Stimulated activated CD4-positive, alpha-beta T cell treated with anti-CD3 and anti-CD28 coated beads, Interleukin-4, amount 100 ng/mL, for 1 hour (primary cell): ENCODE measurements around the gene NOL4L.
"Not testable (repeated sequence)": the region's sequence is repeated elsewhere in the genome, so short reads cannot be mapped to it uniquely, and the experiment has no call there.

ENCODE experiments used
- DNase-seq: peaks from one replicate; pipeline ENCODE4 v3.0.0-alpha.2; 2020

Gene NOL4L

DNA sequence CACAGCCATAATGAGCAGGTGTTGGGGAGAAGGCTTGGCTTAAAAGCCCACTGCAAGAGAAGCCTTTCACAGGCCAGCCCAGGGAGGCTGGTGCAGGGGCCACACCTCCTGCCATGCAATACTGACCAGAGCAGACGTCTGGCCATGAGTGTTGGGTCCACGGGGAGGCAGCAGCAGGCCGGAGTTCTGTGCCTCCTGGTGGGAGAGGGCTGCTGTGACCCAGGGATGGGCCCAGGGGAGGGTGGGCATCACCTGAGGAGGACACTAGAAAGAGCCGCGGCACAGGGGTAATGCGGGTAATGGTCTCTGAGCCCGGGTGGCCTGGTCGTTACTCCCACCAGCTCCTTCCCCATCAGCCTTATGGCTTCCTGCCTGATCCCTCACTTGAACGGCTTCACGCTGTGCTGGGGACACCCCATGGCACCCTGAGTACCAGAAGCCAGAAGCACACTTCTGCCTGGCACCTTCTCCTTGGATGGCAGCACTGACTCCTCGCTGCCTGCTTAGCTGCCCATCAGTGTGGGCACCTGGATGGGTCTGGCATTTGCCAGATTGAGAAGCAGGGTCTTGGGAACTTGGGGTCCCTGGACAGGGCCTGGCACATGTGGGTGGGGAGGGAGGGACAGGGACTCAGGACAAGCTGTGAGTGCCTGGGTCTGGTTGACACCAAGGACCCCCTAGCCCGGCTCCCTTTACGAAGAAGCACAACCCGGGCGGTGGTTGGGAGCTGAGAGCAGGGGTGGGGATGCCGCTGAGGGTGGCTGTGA is 118.2 kb downstream of the NOL4L start:
- DNase-seq = no peak

DNA sequence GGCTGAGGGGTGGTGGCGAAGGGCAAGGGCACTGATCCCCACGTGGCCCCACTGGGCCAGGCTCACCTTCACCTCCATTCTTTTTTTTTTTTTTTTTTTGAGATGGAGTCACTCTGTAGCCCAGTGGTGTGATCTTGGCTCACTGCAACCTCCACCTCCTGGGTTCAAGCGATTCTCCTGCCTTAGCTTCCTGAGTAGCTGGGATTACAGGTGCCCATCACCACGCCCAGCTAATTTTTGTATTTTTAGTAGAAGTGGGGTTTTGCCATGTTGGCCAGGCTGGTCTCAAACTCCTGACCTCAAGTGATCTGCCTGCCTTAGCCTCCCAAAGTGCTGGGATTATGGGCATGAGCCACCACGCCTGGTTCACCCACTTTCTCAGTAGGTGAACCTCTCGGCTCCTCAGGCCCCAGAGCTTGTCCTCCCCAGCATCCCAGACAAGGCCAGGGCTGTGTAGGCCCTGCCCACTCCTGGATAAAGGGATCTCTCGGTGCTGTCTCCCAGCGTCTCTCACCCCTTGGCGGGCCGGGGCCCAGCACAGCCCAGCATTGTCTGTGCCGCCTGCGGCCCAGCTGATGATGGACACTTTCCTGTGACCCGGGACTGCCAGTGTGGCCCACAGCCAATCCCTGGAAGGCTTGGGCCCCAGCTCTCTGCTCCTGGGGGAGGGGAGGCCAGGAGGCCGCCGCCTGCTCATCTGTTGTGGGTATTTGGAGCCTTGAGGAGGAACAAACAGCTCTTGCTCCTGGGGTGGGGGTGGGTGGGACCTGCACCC is 119.0 kb downstream of the NOL4L start:
- not testable (repeated sequence) for DNase-seq

DNA sequence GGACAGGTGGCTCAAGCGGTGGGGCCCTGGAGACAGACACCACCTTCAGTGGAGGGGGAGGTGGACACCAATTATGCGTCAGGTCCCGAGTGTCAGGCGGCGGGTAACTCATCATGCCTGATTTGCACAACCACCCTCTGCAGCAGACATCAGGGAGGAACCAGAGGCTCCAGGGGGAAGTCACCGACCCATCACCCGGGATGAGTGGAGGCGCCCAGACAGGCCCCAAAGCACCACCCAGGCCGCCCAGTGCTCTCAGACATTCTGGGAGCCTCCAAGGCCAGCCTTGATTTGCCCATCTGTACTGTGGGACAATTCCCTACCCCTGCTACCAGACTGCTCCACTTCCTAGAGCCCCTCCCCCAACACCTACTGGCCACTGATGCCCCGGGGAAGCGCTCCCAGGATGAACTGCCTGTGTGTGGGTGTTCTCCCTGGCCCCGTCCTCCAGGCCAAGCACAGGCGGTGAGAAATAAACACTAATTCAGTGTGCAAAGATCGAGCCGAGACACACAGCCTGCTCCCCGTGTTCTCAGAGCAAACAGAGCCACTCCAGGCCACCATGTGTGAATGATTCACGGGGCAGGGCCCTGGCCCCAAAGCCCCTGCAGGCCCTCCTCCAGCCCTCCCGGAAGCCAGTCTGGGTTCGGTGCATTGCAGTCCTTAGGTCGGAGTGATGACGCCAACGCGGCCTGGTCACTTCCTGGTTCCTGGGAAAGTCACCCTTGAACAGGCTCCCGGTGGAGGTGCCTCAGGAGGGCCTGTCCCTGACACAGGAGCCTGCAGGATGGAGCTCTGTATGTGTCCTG is 119.8 kb downstream of the NOL4L start:
- DNase-seq = no peak

DNA sequence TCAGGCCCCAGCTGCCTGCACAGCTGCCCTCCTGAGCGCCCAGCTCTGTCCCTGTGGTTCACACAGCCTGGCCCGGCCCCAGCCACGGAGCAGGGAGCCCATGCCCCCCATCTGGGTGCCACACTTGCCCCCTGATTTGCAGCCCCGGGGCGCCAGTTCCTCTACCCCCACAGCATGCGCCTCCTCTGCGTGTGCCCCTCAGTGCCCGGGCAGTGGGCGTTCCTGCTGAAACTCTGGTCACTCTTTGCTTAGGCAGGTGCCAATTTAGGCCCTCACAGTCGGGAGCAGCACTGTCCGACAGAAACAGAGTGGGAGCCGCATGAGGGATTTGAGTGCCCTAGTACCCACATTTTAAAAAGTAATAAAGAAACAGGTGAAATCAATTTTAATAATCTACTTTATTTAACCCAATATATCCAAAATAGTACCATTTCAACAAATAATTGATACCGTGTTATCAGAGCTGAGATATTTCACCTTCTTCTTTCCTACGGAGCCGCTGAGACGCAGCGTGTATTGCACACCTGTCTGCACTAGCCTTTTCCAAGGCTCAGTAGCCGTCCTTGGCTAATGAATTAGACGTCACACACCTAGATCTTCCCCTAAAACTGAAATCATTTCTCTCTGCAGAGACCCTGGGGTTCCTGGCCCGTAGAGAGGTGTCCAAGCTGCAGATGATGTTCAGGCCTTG is 120.6 kb downstream of the NOL4L start:
- DNase-seq = no peak

DNA sequence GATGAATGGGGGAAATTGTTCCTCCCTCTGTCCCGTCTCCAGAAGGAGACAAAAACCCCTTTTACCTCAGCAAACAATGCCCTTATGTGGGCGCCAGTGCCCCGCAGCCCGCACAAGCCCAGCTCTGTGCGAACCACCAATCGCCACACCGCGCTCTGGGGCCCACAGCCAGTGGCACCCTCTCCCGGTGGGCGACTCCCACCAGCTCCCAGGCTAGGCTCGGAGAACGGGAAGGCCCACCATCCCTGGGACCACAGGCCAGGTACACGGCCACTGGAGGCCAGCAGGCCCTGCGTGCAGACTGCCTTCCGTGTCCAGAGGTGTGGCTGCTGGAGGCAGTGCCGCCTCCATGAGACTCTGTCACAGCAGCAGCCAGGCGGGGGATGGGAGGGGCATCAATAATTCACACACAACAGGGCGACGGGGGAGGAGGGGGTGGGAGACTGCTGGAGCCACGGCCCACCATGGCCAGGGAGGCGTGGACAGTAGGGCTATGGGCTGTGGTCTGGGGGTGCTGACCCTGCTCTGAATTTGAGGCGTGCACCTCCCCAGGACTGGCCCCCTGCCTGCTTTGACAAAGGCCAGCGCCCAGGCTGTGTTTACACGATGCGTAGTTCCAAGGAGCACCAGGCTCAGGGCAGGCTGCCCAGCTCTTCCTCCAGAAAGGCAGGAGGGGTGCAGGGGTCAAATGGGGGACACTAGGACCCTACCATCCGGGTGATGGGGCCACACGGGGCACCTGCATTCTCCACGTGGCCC is 121.3 kb downstream of the NOL4L start:
- no peak for DNase-seq

DNA sequence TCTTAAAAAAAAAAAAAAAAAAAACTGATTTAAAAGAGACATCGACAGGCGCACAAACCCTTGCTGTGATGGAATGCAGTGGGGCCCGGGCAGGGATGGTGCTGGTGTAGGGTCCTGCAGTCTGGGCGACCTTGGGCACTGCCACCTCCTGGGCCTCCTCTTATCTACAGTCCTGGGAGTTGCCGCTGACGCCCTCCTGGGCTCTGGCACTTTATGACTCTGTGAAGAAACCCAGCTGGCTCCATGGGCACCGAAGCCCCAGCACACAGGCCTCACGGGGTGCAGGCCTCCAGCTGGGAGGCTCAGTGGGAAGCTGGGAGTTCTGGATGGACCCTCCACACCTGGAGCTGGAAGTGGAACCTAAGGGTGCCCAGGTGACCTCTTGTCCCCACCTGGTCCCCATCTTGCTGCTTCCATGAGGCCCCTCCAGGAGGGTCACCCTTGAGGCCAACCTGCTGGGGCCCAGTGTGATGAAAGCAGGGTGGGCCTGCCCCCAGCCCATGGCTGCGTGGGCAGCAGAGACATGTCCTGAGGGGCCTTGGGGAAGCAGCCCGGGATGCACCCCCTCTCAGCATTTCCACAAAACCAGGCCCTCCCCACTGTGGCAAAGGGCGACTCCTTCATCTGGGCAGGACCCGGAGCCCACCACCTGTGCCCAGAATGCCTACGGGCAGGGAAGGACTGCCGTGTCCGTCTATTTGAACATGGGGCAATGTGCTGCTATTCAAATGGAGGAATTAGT is 122.1 kb downstream of the NOL4L start:
- no peak for DNase-seq

DNA sequence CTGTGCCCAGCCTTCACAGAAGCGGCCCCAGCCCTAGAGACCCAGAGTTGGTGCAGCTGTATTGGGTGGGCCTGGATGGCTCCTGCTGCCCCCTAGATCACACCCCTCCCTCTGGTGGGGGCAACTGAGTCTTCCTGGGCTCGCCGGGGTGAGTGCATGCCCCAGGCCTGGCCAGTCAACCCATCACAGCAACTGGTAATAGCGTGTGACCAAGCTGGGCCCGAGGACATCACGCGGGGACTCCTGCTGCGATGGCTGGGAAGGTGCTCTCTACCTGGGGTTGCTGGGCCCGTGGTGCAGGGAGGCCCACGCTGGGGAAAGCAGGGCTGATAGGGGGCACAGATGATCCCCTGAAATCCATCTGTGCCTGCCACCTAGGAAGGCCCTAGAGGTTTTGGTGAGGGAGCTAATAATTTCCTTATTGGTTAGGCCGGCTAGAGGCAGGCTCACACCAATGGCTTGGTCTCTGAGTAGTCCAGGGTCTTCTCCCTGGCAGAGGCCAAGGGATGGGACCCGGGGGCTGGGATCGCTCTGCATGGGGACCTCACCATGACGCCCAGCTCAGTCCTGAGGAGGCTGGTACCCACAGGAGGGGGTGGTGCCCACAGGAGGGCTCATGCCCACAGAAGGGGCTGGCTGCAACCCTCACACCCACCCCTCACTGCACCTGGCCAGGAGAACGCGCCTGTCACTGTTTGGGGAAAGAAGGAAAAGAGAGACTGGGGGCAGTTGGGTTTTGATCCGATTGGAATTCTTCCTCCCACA is 123.1 kb downstream of the NOL4L start:
- no peak for DNase-seq

DNA sequence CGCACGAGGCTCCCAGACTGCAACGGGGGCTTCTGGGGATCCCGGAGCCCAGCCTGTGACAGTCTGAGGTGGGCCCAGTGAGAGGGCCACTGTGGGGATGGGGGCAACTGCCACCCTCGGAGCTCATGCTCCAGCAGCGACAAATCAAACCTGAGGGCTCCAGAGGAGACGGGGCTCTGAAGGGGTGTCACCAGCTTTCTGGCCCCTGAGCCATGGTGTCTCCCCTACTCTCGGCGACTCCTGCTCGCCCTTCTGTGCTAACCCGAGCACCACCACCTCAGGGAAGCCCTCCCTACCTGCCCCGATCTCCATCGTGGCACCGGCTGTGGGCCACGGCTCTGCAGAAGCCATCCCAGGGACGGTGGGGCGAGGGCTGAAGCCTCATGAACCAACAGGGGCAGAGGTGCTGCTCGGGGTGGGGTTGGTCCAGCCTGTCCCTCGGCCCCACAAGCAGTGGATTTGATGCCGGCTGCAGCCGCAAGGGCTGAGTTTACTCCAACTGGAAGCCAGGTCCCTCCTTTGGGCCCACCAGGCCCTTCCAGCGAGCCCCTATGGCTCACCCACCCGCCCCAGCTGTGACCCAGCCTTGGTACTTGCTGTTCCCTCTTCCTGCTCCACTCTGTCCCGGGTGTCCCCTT is 124.3 kb downstream of the NOL4L start:
- DNase-seq = no peak

DNA sequence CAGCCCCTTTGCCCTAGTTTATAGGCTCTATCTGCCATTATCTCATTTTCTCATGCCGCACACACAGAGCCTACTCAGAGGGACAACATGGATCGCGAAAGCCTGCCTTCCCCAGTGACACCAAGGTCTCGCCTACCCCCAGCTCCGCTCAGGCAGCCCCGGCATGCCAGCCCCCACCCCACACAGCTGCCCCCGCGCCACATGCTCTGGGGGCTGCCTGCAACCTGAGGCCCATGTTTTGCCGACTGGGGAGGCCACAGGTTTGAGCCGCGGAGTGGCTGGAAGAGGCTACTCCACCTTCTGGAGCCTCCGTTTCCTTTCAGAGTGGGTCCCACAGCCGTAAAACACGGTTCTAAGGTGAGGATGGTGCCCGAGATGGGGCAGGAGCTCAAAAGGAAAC is 124.9 kb downstream of the NOL4L start:
- no peak for DNase-seq

DNA sequence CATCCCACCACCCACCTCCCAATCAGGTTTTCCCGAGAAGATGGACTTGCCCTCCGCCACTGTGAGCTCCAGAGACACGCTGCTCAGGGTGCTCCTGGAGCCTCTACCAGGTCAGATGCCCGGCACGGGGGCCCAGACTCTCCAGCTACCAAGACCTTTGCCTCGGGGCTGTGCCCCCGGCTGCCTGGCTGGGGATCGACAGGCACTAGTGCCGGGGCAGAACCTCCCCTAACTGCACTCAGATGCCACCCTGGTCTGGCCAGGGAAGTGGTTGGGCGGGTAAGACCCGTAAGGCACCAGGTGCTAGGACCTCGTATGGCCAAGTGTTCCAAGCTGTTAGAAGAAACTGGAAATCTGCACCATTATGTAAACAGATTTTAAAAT is 126.3 kb downstream of the NOL4L start:
- no peak for DNase-seq

DNA sequence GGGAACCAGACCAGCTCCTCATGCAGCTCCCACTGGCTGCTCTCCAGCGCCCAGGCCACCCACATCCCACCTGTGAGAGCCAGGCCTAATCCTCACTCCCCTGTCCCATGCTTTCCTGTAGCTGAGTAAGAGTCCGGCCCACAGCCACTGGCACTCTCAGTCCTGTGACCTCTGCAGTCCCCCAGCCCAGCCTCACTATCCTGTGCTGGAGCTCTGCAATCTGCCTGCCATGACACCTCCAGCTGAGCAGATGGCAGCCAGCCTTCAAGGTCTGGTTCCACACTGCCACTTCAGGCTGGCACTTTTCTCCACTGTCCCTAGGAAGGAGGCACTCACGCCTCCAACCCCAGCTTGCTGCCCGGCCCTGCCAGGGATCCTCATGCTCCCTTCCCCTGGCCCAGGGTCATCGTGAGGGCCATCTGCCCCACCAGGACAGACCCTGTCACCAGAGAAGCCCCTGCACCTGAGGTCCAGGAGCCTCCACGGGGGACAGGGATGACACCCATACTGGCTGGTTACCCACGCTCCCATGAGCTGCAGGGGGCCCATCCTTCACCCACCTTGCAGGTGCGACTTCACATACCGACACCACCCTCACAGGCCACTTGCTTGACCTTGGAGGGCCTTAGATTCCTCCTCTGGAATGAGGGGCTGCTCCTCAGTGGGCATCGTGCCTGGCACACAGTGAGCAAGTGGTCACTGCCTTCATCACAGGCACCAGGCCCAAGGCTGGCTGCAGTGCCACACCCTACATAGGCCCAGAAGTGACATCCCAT is 126.9 kb downstream of the NOL4L start:
- no peak for DNase-seq

DNA sequence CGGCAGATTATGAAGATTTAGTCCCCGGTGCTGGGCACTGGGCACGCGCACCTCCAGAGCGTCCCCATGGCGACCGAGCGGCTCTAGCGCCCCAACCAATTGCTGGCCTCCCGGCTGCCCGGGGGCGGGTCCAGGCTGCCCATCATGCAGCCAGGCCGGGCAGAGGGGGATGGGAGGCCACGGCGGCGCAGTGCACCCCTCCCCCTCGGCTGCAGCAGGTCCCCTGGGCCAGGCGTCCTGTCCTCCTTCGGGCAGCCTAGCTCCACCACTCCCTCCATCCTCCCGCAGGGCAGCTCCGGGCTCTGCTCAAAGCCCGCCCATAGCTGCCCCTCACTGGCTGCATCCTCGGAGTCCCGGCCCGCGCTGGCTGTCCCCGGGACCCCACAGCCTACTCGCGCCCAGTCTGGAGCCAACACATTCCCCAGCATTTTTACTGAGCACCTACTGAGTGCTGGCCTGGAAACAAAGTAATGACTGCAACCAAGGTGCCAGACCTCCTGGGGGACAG is 127.6 kb downstream of the NOL4L start:
- no peak for DNase-seq

DNA sequence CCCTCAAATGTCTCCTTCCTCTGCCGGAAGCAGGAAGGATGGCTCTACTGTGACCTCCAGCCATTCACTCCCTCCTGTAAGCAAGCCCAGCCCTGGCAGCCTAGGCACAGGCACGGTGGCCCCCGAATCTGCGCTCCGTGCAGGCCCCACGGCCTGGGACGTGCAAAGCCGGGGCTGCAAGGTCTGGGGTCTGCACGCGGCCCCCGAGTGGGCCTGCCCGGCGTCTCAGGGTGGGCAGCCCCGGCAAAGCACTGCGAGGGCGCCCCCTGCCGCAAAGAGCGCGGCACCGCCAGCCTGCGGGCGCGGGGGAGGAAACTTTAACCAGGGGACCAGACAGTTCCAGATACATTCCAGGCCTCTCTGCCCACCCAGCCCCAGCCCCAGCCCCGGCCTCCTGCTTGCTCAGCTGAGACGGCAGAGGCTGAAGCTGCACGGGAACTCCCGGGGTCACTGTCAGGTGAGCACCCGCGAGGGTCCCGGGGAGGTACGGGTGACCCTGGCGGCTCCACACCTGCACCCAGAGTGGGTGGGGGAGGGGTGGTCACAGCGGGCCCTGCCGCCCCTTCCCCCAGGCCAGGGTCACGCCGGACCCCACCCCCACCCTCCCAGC is 128.2 kb downstream of the NOL4L start:
- DNase-seq = no peak

DNA sequence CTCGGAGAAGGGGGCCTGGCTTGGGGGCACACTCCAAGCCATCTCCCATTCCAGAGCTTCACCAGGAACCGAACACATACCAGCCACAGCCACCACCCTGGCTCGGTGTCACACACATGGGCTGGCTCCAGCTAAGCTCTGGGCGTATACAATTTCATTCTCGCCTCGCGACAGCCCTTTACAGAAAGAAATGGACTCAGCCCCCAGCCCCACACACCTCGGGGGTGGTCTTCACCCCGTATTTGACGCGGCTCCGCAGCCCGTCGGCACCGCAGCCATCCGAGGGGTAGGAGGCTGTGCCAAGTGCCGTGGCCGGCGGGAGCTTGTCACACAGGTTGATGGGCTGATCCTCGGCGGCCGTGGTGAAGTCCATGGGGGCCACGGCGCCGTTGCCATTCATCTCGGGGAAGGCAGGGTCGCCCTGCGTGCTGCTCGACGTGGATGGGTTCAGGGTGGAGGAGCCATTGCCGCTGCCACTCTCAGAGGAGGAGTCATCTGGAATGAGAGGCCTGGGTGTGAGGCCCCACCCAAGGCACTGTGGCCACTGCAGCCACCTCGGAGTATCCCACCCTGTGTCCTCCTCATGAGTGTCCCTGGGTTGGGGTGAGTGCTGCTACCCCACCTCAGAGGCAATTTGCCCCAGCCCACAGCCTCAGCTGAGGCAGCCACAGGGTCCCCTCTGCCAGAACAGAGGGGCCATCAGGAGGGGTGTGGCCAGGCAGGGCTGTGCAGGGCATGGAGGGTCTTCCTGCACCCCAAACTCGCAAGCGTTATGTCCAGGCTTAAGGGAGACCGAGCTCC is 129.0 kb downstream of the NOL4L start:
- no peak for DNase-seq

DNA sequence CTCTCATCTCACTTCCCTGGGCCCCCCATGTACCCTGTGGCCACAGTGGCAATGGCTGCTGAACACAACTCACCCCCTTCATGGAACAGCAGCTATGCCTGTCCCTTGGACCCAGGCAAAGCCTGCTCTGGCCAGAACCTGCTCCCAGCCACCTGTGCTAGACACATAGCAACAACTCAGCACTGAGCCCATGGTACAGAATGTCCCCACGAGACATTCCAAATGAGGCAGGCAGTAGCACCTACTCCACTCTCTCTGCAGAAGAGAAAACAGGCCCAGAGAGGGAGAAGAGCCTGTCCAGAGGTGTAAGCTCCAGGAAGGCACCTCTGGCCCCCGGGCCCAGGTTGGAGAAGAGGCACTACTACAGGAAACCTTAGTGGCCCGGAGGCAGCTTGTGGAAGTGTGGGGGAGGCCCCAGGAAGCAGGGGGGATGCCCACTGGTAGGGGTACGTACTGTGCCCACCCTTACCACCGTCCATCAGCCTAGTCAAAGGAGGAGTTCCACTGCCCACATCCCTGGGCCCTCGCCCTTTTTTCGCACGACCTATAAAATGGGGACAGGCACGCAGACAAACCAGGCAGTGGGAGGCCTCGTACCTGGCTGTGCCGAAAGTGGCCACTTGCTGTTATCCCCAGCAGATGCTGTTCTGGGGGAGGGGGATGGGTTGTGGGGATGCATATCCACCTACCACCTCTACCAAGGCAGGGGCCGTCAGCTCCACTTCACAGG is 129.8 kb downstream of the NOL4L start:
- DNase-seq = no peak

DNA sequence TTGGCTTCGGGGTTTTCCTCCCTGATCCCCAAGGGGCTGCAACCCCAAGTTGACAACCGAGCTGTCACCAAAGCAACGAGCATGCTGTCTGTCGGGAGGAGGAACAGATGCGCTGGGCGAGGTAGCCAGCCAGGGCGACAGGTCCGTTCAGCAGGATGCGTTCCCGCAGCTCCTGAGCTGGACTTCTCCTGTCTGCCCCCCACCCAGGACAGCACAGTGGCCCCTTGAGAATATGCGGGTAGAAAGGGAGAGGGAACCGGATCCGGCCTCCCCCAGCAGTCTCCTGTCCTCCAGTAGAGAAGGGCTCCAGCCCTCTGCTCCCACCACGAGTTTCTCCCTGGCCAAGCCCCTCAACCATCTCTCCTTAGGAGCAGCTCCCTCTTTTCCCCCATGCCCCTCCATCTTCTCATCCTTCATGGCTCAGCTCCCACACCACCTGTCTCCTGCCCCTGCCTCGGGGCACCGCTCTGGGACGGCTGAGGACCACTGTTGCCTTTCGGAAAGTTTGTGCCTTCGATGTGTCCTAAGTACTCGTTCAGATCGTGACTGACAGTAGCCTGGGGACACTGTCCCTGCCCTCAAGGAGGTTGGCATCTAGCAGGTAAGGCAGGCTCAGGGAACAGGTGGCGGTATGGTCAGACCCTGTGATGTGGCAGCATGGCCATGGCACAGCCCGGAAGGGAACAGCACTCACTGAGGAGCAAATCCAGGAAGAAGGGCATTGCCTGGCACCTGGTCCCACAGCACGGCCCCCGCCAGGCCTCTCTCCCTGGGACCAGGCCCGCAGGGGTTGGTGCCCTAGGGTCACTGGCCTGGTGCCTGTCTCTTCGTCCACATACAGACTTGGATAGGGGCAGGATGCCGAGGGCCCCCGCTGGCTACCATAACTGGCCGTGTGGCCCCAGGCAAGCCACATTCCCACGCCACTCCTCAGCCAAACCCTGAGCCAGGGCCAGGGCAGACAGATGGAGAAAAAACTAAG is 130.7 kb downstream of the NOL4L start:
- no peak for DNase-seq
